ENCODE measurements around the gene GTSE1. TPM values are rescaled to one million over a fixed set of nuclear protein-coding genes. Genes with fewer than 3 reads are reported as not detected.

GTSE1 gene
- total and polyA plus RNA-seq, 9 donors: 4.4 to 14.1 (median 10.8) TPM

- H3K4me1 ChIP-seq (ENCODE audit: control insufficient read depth, insufficient read depth, low read length): peaks cover 22% of the 10 kb centered on the region
- no peaks in the 10 kb centered on the region for H3K27me3 ChIP-seq (ENCODE audit: control insufficient read depth, insufficient read depth, low read length)
- H3K36me3 ChIP-seq (ENCODE audit: control insufficient read depth, insufficient read depth, low read length): peaks cover 43% of the 10 kb centered on the region
- WGBS (ENCODE audit: insufficient coverage): 43% methylated on average over 11 of the region's 11 CpGs
- peak; percentile 92 for DNase-seq
- no peak overlapping the region for H3K4me3 ChIP-seq (ENCODE audit: low read length)
- H3K27ac ChIP-seq (ENCODE audit: low read length): peak overlapping the region; percentile 59
- no peaks in the 10 kb centered on the region for H3K9me3 ChIP-seq (replicated peaks; ENCODE audit: control insufficient read depth, low read depth, low read length)
These were observed 3.0 kb upstream of the GTSE1 start for GRCh38 chr22:46293577-46294260.

GRCh38 chr22:46294784-46295183 lies 1.9 kb upstream of the GTSE1 start:
- H3K27me3 ChIP-seq (ENCODE audit: control insufficient read depth, insufficient read depth, low read length): no peaks in the 10 kb centered on the region
- 89% methylated on average over 2 of the region's 2 CpGs for WGBS (ENCODE audit: insufficient coverage)

GRCh38 chr22:46295277-46295971 lies 1.2 kb upstream of the GTSE1 start:
- Histone ChIP-seq H3K27me3 (ENCODE audit: control insufficient read depth, insufficient read depth, low read length) (no peaks in the 10 kb centered on the region), H3K36me3 (ENCODE audit: control insufficient read depth, insufficient read depth, low read length) (peaks cover 42% of the 10 kb centered on the region), H3K4me3 (ENCODE audit: low read length) (no peak overlapping the region), H3K9me3 (replicated peaks; ENCODE audit: control insufficient read depth, low read depth, low read length) (no peaks in the 10 kb centered on the region), H3K4me1 (ENCODE audit: control insufficient read depth, insufficient read depth, low read length) (peaks cover 22% of the 10 kb centered on the region), H3K27ac (ENCODE audit: low read length) (peak overlapping the region; percentile 92)
- WGBS (ENCODE audit: insufficient coverage): 58% methylated on average over 2 of the region's 4 CpGs
- no peak for DNase-seq

More at GRCh38 chr22:46294784-46295183, 1.9 kb upstream of the GTSE1 start:
- H3K9me3 ChIP-seq (replicated peaks; ENCODE audit: control insufficient read depth, low read depth, low read length): no peaks in the 10 kb centered on the region
- H3K36me3 ChIP-seq (ENCODE audit: control insufficient read depth, insufficient read depth, low read length): peaks cover 43% of the 10 kb centered on the region
- H3K4me1 ChIP-seq (ENCODE audit: control insufficient read depth, insufficient read depth, low read length): peaks cover 22% of the 10 kb centered on the region
- DNase-seq: no peak
- H3K4me3 ChIP-seq (ENCODE audit: low read length): no peak overlapping the region
- H3K27ac ChIP-seq (ENCODE audit: low read length): peak overlapping the region; percentile 7

GRCh38 chr22:46297151-46297812 lies 612 bp downstream of the GTSE1 start:
- no peak overlapping the region for H3K27ac ChIP-seq (ENCODE audit: low read length)
- H3K4me3 ChIP-seq (ENCODE audit: low read length): peak overlapping the region; percentile 60
- H3K4me1 ChIP-seq (ENCODE audit: control insufficient read depth, insufficient read depth, low read length): peaks cover 22% of the 10 kb centered on the region
- peaks cover 36% of the 10 kb centered on the region for H3K36me3 ChIP-seq (ENCODE audit: control insufficient read depth, insufficient read depth, low read length)
- 0% methylated on average over 28 of the region's 32 CpGs for WGBS (ENCODE audit: insufficient coverage)
- no peaks in the 10 kb centered on the region for H3K27me3 ChIP-seq (ENCODE audit: control insufficient read depth, insufficient read depth, low read length)
- H3K9me3 ChIP-seq (replicated peaks; ENCODE audit: control insufficient read depth, low read depth, low read length): no peaks in the 10 kb centered on the region
- DNase-seq: peak; percentile 55

GRCh38 chr22:46299101-46299500 lies 2.4 kb downstream of the GTSE1 start:
- Histone ChIP-seq H3K9me3 (replicated peaks; ENCODE audit: control insufficient read depth, low read depth, low read length) (no peaks in the 10 kb centered on the region), H3K27ac (ENCODE audit: low read length) (no peak overlapping the region), H3K4me1 (ENCODE audit: control insufficient read depth, insufficient read depth, low read length) (peaks cover 18% of the 10 kb centered on the region), H3K4me3 (ENCODE audit: low read length) (no peak overlapping the region), H3K27me3 (ENCODE audit: control insufficient read depth, insufficient read depth, low read length) (no peaks in the 10 kb centered on the region), H3K36me3 (ENCODE audit: control insufficient read depth, insufficient read depth, low read length) (peaks cover 23% of the 10 kb centered on the region)
- 88% methylated on average over 13 of the region's 13 CpGs for WGBS (ENCODE audit: insufficient coverage)
- DNase-seq: no peak

- Histone ChIP-seq H3K4me1 (ENCODE audit: control insufficient read depth, insufficient read depth, low read length) (peaks cover 18% of the 10 kb centered on the region), H3K27ac (ENCODE audit: low read length) (no peak overlapping the region), H3K27me3 (ENCODE audit: control insufficient read depth, insufficient read depth, low read length) (no peaks in the 10 kb centered on the region), H3K4me3 (ENCODE audit: low read length) (no peak overlapping the region), H3K36me3 (ENCODE audit: control insufficient read depth, insufficient read depth, low read length) (peaks cover 20% of the 10 kb centered on the region), H3K9me3 (replicated peaks; ENCODE audit: control insufficient read depth, low read depth, low read length) (no peaks in the 10 kb centered on the region)
- no peak for DNase-seq
- 98% methylated on average over 5 of the region's 7 CpGs for WGBS (ENCODE audit: insufficient coverage)
These were observed 3.8 kb downstream of the GTSE1 start for GRCh38 chr22:46300491-46300890.

- WGBS (ENCODE audit: insufficient coverage): 86% methylated on average over 3 of the region's 7 CpGs
- Histone ChIP-seq H3K27me3 (ENCODE audit: control insufficient read depth, insufficient read depth, low read length) (no peaks in the 10 kb centered on the region), H3K4me3 (ENCODE audit: low read length) (no peak overlapping the region), H3K27ac (ENCODE audit: low read length) (no peak overlapping the region), H3K36me3 (ENCODE audit: control insufficient read depth, insufficient read depth, low read length) (peaks cover 22% of the 10 kb centered on the region), H3K4me1 (ENCODE audit: control insufficient read depth, insufficient read depth, low read length) (no peaks in the 10 kb centered on the region), H3K9me3 (replicated peaks; ENCODE audit: control insufficient read depth, low read depth, low read length) (no peaks in the 10 kb centered on the region)
- no peak for DNase-seq
These were observed 6.8 kb downstream of the GTSE1 start for GRCh38 chr22:46303347-46303965.

GRCh38 chr22:46308283-46308988 lies 11.8 kb downstream of the GTSE1 start:
- no peak overlapping the region for H3K4me3 ChIP-seq (ENCODE audit: low read length)
- H3K4me1 ChIP-seq (ENCODE audit: control insufficient read depth, insufficient read depth, low read length): no peaks in the 10 kb centered on the region
- no peak for DNase-seq
- peaks cover 21% of the 10 kb centered on the region for H3K36me3 ChIP-seq (ENCODE audit: control insufficient read depth, insufficient read depth, low read length)
- no peaks in the 10 kb centered on the region for H3K9me3 ChIP-seq (replicated peaks; ENCODE audit: control insufficient read depth, low read depth, low read length)
- H3K27ac ChIP-seq (ENCODE audit: low read length): no peak overlapping the region
- no peaks in the 10 kb centered on the region for H3K27me3 ChIP-seq (ENCODE audit: control insufficient read depth, insufficient read depth, low read length)
- WGBS (ENCODE audit: insufficient coverage): 90% methylated on average over 21 of the region's 23 CpGs

GRCh38 chr22:46309526-46310085 lies 12.9 kb downstream of the GTSE1 start:
- H3K27ac ChIP-seq (ENCODE audit: low read length): no peak overlapping the region
- H3K4me1 ChIP-seq (ENCODE audit: control insufficient read depth, insufficient read depth, low read length): no peaks in the 10 kb centered on the region
- H3K4me3 ChIP-seq (ENCODE audit: low read length): no peak overlapping the region
- no peaks in the 10 kb centered on the region for H3K27me3 ChIP-seq (ENCODE audit: control insufficient read depth, insufficient read depth, low read length)
- DNase-seq: no peak
- peaks cover 23% of the 10 kb centered on the region for H3K36me3 ChIP-seq (ENCODE audit: control insufficient read depth, insufficient read depth, low read length)
- H3K9me3 ChIP-seq (replicated peaks; ENCODE audit: control insufficient read depth, low read depth, low read length): no peaks in the 10 kb centered on the region
- 88% methylated on average over 10 of the region's 15 CpGs for WGBS (ENCODE audit: insufficient coverage)
